Thyroid gland (tissue), 4 donors: Measurements from ENCODE around the gene PLCL2. TPM values are rescaled to one million over a fixed set of nuclear protein-coding genes. Genes with fewer than 3 reads are reported as not detected.
"Not testable (repeated sequence)": the region's sequence is repeated elsewhere in the genome, so short reads cannot be mapped to it uniquely, and the experiment has no call there.

Experiments used
- DNase-seq, 2 donors: peaks; one replicate each; pipeline ENCODE4 v3.0.0-alpha.2; 2019
- H3K27ac ChIP-seq, 3 donors: fragments of 200-600 bp; sonication (generic); 1 replicate in 2 of 3; 2 replicates in 1 of 3; pipeline ENCODE4 v1.5.1; 2016 to 2019; ENCODE audit warnings: mild to moderate bottlenecking in 1 of 3, moderate library complexity in 1 of 3
- H3K27me3 ChIP-seq: fragments of 200-600 bp; sonication (generic); one replicate; pipeline ENCODE4 v1.5.1; 2019
- H3K36me3 ChIP-seq, 2 donors: fragments of 200-600 bp; sonication (generic); one replicate each; pipeline ENCODE4 v1.5.1; 2016 to 2019
- H3K4me1 ChIP-seq, 2 donors: fragments of 200-600 bp; sonication (generic); one replicate each; pipeline ENCODE4 v1.5.1; 2017 to 2019
- H3K4me3 ChIP-seq, 3 donors: fragments of 200-600 bp; sonication (generic); replicated peaks in 1 of 3; 1 replicate in 2 of 3; 2 replicates in 1 of 3; pipeline ENCODE4 v1.5.1; 2016; ENCODE audit warnings: mild to moderate bottlenecking in 1 of 3
- H3K9me3 ChIP-seq: fragments of 200-600 bp; sonication (generic); one replicate; pipeline ENCODE4 v1.5.1; 2017
- POLR2A ChIP-seq, 2 donors: fragments of 450-650 bp; IDR thresholded peaks; one replicate each; pipeline ENCODE4 v1.6.1; 2017; ENCODE audit warnings: antibody characterized with exemption in 2 of 2, mild to moderate bottlenecking in 2 of 2, moderate library complexity in 1 of 2
- WGBS, 2 donors: methylation state at CpG; one replicate each; pipeline ENCODE4 v1.1.5; 2017; 5-methylcytosine and 5-hydroxymethylcytosine counted together
- intact Hi-C: fragments of 100-400 bp; cut with DNase I; formaldehyde crosslinking; loops from one replicate; pipeline ENCODE4 v1.15.1; 2023
- total RNA-seq, 4 donors: library from RNA; depleted of rRNA; stranded (reverse); fragments of >200 nt; gene quantifications; one replicate each; pipeline ENCODE4 v1.2.3, GENCODE V29; 2016
- TF ChIP-seq, protein P1 (sequence below), 6 experiments: fragments of 200-600 bp in 3 of 6; fragments of 450-650 bp in 3 of 6; sonication (generic) in 3 of 6; IDR thresholded peaks; one replicate each; pipeline ENCODE4 v1.5.1; 2016 to 2019; ENCODE audit warnings: antibody characterized with exemption in 6 of 6, mild to moderate bottlenecking in 2 of 6, inconsistent platforms in 1 of 6, moderate library complexity in 1 of 6

Gene PLCL2
- total RNA-seq, 4 donors from 2014 or later, result 6.3 to 15.3 (median 9.3) TPM

DNA sequence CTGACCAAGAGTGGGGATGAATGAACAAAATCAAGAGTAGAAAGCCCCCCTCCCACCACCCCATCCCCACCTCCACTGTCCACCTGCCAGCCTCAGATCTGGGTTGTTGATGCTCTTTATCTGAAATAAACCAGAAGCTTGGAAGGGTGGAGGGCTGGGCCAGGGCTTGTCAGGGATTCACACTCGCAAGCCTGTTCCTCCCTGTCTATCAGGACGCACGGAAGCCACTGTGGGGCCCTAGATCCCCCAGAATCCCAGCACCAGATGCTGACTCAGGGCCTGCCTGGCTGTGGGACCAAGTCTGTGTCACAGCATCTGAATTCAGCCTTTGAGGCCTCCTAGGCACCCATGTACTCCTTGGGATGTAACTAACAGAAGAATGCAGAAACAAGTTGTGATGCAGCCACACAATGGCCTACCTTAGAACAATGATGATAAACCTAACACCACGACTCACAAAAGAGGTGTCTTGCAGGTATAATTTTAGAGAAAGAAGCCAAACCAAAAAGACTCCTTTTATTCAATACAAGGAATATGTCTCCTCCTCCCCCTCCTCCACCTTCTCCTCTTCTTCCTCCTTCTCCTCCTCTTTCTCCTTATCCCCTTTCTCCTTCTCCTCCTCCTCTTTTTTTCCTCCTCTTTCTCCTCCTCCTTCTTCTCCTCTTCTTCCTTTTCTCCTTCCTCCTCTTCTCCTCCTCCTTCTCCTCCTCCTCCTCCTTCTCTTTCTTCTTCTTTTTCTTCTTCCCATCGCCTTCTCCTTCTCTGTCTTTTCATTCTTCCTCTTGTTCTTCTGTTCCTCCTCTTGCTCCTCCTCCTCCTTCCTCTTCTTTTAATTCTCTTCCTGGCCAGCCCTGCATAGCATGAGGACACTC lies 234.7 kb downstream of the PLCL2 start:
- Histone ChIP-seq H3K4me1 (no peaks in the 10 kb centered on the region), H3K36me3 (no peaks in the 10 kb centered on the region), H3K27ac (no peak overlapping the region), H3K27me3 (no peaks in the 10 kb centered on the region), H3K4me3 (no peak overlapping the region), H3K9me3 (no peaks in the 10 kb centered on the region)
- intact Hi-C loops, result no loop called here
- DNase-seq, result no peak
- TF ChIP-seq, protein P1, sequence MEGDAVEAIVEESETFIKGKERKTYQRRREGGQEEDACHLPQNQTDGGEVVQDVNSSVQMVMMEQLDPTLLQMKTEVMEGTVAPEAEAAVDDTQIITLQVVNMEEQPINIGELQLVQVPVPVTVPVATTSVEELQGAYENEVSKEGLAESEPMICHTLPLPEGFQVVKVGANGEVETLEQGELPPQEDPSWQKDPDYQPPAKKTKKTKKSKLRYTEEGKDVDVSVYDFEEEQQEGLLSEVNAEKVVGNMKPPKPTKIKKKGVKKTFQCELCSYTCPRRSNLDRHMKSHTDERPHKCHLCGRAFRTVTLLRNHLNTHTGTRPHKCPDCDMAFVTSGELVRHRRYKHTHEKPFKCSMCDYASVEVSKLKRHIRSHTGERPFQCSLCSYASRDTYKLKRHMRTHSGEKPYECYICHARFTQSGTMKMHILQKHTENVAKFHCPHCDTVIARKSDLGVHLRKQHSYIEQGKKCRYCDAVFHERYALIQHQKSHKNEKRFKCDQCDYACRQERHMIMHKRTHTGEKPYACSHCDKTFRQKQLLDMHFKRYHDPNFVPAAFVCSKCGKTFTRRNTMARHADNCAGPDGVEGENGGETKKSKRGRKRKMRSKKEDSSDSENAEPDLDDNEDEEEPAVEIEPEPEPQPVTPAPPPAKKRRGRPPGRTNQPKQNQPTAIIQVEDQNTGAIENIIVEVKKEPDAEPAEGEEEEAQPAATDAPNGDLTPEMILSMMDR (IDR thresholded peaks at IDR 0.05), result no peak
- no peak for TF ChIP-seq POLR2A (IDR thresholded peaks at IDR 0.05)
- 77 to 87% methylated on average over 2 to 5 of the region's 5 CpGs for WGBS, 2 donors

DNA sequence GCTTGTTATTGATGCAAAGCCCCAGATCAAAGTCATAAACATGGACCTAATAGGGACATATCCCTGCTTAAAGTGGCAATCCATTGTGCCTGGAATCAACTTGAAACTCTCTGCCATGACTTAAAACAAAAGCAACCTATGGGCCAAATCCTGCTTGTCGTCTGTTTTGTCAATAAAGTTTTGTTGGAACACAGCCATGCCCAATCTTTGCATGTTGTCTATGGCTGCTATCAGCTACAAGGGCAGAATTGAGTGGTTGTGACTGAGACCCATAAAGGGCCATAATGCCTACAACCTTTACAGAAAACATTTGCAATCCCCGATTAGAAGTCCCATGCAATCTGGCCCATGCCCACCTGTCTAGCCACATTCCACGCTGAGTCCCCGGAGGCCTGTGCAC lies 235.4 kb downstream of the PLCL2 start:
- intact Hi-C loops, result no loop called here
- no peaks in the 10 kb centered on the region for H3K9me3 ChIP-seq
- 93 to 98% methylated on average over 4 of the region's 4 CpGs for WGBS, 2 donors
- no peak for TF ChIP-seq POLR2A (IDR thresholded peaks at IDR 0.05)
- TF ChIP-seq, protein P1 (IDR thresholded peaks at IDR 0.05), result no peak
- no peak overlapping the region for H3K4me3 ChIP-seq
- no peaks in the 10 kb centered on the region for H3K4me1 ChIP-seq
- no peaks in the 10 kb centered on the region for H3K27me3 ChIP-seq
- H3K36me3 ChIP-seq, result no peaks in the 10 kb centered on the region
- H3K27ac ChIP-seq, result no peak overlapping the region
- no peak for DNase-seq

DNA sequence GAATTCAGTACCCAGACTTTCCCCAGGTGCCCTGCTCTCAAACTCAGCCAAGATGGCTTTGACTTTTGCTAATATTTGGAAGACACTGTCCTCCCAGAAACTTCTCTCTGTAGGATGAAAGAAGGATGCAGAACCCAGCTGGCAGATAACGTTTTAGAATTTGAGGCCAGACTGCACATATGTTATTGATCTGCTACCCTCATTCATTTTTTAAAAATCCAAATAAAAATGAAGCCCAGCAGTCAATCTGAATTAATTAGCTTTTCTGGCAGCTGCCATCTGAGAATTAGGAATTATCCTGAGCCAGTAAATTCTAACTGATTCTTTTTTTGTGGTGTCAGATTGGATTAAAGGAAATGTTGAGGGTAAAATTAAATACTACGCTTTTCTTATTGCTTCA lies 236.6 kb downstream of the PLCL2 start:
- no peak for DNase-seq
- no peaks in the 10 kb centered on the region for H3K36me3 ChIP-seq
- TF ChIP-seq, protein P1 (IDR thresholded peaks at IDR 0.05), result no peak
- TF ChIP-seq POLR2A (IDR thresholded peaks at IDR 0.05), result no peak
- no peaks in the 10 kb centered on the region for H3K4me1 ChIP-seq
- intact Hi-C loops, result no loop called here
- 83 to 87% methylated on average over 2 of the region's 2 CpGs for WGBS, 2 donors
- H3K27me3 ChIP-seq, result no peaks in the 10 kb centered on the region
- no peaks in the 10 kb centered on the region for H3K9me3 ChIP-seq
- H3K4me3 ChIP-seq, result no peak overlapping the region
- no peak overlapping the region for H3K27ac ChIP-seq

- Histone ChIP-seq H3K27me3 (no peaks in the 10 kb centered on the region), H3K27ac (no peak overlapping the region), H3K4me3 (no peak overlapping the region), H3K4me1 (no peaks in the 10 kb centered on the region), H3K36me3 (no peaks in the 10 kb centered on the region), H3K9me3 (no peaks in the 10 kb centered on the region)
- DNase-seq, result no peak
- TF ChIP-seq POLR2A (IDR thresholded peaks at IDR 0.05), result no peak
- TF ChIP-seq, protein P1 (IDR thresholded peaks at IDR 0.05), result no peak
- WGBS, 2 donors, result 91 to 98% methylated on average over 3 of the region's 3 CpGs
- intact Hi-C loops, result no loop called here
Measured at GRCh38 chr3:17122758-17123157, 238.0 kb downstream of the PLCL2 start.

- TF ChIP-seq POLR2A (IDR thresholded peaks at IDR 0.05), result no peak
- TF ChIP-seq, protein P1 (IDR thresholded peaks at IDR 0.05), result no peak
- WGBS, 2 donors, result 75 to 88% methylated on average over 2 of the region's 2 CpGs
- H3K4me1 ChIP-seq, result no peaks in the 10 kb centered on the region
- no peak for DNase-seq
- no peaks in the 10 kb centered on the region for H3K9me3 ChIP-seq
- H3K4me3 ChIP-seq, result no peak overlapping the region
- no peaks in the 10 kb centered on the region for H3K27me3 ChIP-seq
- intact Hi-C loops, result no loop called here
- H3K27ac ChIP-seq, result no peak overlapping the region
- no peaks in the 10 kb centered on the region for H3K36me3 ChIP-seq
Measured at GRCh38 chr3:17125738-17126442, 241.1 kb downstream of the PLCL2 start.

DNA sequence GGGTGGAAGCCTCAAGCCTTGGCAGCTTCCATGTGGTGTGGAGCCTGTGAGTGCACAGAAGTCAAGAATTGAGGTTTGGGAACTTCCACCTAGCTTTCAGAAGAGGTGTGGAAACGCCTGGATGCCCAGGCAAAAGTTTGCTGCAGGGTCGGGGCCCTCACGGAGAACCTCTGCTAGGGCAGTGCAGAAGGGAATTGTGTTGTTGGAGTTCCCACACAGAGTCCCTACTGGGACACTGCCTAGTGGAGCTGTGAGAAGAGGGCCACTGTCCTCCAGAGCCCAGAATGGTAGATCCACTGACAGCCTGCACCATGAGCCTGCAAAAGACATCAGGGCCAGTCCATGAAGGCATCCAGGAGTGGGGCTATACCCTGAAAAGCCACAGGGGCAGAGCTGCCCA lies 243.9 kb downstream of the PLCL2 start:
- intact Hi-C loops, H3K4me1 ChIP-seq, H3K27ac ChIP-seq, H3K4me3 ChIP-seq, DNase-seq, H3K27me3 ChIP-seq, H3K9me3 ChIP-seq, H3K36me3 ChIP-seq: not testable (repeated sequence)
- 87 to 92% methylated on average over 3 of the region's 3 CpGs for WGBS, 2 donors
